ENCODE results near the gene WDFY2. TPM values are rescaled to one million over a fixed set of nuclear protein-coding genes. Genes with fewer than 3 reads are reported as not detected.

The WDFY2 gene
- total RNA-seq, 1 experiment from 2014 or later: 4.1 TPM

GRCh38 chr13:51727634-51728274, 143.5 kb downstream of the WDFY2 start:
- H3K27ac ChIP-seq (ENCODE audit: low read length): no peak overlapping the region
- POLR2A ChIA-PET (ENCODE audit: unreplicated experiment): no interaction called here

DNA sequence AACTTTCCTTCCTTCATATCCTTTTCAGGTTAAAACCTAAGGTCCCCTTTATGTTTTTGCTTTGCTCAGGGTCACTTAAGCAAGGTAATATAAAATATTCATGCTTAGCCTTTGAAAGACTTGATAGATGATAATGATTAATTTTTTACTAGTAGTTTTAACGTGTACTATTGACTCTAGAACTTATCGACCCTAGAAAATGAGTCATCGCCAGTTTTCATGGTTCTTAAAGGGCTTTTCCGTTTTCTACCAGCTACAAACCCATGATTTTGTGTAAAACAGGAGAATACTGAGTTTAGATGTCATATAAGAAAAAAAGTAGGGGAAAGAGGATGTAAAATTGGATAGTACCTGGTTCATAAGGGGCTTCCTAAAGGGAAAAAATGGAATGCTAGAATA, 144.0 kb downstream of the WDFY2 start:
- ChIA-PET POLR2A (ENCODE audit: unreplicated experiment) (no interaction called here), CTCF (no interaction called here)
- Histone ChIP-seq H3F3A (ENCODE audit: low read length, unreplicated experiment) (no peaks in the 10 kb centered on the region), H3K36me3 (ENCODE audit: low read depth, low read length) (no peaks in the 10 kb centered on the region; the same call in 1 of the 2 replicates), H3K4me3 (ENCODE audit: low read length) (no peak overlapping the region), H3K4me2 (ENCODE audit: low read length) (no peak overlapping the region), H3K79me2 (ENCODE audit: low read length) (no peaks in the 10 kb centered on the region), H3K27ac (ENCODE audit: low read length) (no peak overlapping the region), H3K4me1 (ENCODE audit: insufficient read depth, low read length) (peaks cover 19% of the 10 kb centered on the region), H2AFZ (ENCODE audit: low read length) (no peak overlapping the region), H3K27me3 (ENCODE audit: low read length) (no peaks in the 10 kb centered on the region), H4K20me1 (ENCODE audit: low read length) (no peaks in the 10 kb centered on the region), H3K9ac (ENCODE audit: low read length) (no peak overlapping the region), H3K9me2 (replicated peaks; ENCODE audit: low read length) (no peaks in the 10 kb centered on the region), H3K9me3 (ENCODE audit: low read length) (no peaks in the 10 kb centered on the region)
- intact Hi-C loops (cut with micrococcal nuclease): loop anchor here (5.0 kb wide), 1 partner anchor 86 kb away; no protein-coding TSS in a partner anchor
- ATAC-seq (no peak), DNase-seq (no peak)
- TF ChIP-seq EZH2 (IDR thresholded peaks at IDR 0.05; ENCODE audit: low read length, unreplicated experiment) (no peak), EZH2phosphoT487 (IDR thresholded peaks at IDR 0.05; ENCODE audit: borderline replicate concordance, low read length) (no peak)
- TF ChIP-seq, protein P1, sequence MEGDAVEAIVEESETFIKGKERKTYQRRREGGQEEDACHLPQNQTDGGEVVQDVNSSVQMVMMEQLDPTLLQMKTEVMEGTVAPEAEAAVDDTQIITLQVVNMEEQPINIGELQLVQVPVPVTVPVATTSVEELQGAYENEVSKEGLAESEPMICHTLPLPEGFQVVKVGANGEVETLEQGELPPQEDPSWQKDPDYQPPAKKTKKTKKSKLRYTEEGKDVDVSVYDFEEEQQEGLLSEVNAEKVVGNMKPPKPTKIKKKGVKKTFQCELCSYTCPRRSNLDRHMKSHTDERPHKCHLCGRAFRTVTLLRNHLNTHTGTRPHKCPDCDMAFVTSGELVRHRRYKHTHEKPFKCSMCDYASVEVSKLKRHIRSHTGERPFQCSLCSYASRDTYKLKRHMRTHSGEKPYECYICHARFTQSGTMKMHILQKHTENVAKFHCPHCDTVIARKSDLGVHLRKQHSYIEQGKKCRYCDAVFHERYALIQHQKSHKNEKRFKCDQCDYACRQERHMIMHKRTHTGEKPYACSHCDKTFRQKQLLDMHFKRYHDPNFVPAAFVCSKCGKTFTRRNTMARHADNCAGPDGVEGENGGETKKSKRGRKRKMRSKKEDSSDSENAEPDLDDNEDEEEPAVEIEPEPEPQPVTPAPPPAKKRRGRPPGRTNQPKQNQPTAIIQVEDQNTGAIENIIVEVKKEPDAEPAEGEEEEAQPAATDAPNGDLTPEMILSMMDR (conservative IDR thresholded peaks at IDR 0.05; ENCODE audit: low read depth, low read length): no peak
- BruUV-seq (replicated peaks): no TSS peak

More at GRCh38 chr13:51727634-51728274, 143.5 kb downstream of the WDFY2 start:
- CTCF ChIA-PET: no interaction called here
- no peaks in the 10 kb centered on the region for H3F3A ChIP-seq (ENCODE audit: low read length, unreplicated experiment)
- no peaks in the 10 kb centered on the region for H3K79me2 ChIP-seq (ENCODE audit: low read length)
- no peaks in the 10 kb centered on the region for H3K27me3 ChIP-seq (ENCODE audit: low read length)
- no peak for TF ChIP-seq EZH2phosphoT487 (IDR thresholded peaks at IDR 0.05; ENCODE audit: borderline replicate concordance, low read length)
- TF ChIP-seq, protein P1 (conservative IDR thresholded peaks at IDR 0.05; ENCODE audit: low read depth, low read length): no peak
- TF ChIP-seq EZH2 (IDR thresholded peaks at IDR 0.05; ENCODE audit: low read length, unreplicated experiment): no peak
- intact Hi-C loops (cut with micrococcal nuclease): loop anchor here (5.0 kb wide), 1 partner anchor 85 kb away; no protein-coding TSS in a partner anchor
- no peak overlapping the region for H3K9ac ChIP-seq (ENCODE audit: low read length)
- DNase-seq (no peak), ATAC-seq (no peak)
- H3K9me3 ChIP-seq (ENCODE audit: low read length): no peaks in the 10 kb centered on the region
- H3K4me2 ChIP-seq (ENCODE audit: low read length): no peak overlapping the region
- BruUV-seq (replicated peaks): no TSS peak
- H3K9me2 ChIP-seq (replicated peaks; ENCODE audit: low read length): no peaks in the 10 kb centered on the region
- H3K36me3 ChIP-seq (ENCODE audit: low read depth, low read length): no peaks in the 10 kb centered on the region; the same call in 1 of the 2 replicates
- H3K4me1 ChIP-seq (ENCODE audit: insufficient read depth, low read length): peaks cover 19% of the 10 kb centered on the region
- no peak overlapping the region for H2AFZ ChIP-seq (ENCODE audit: low read length)
- no peak overlapping the region for H3K4me3 ChIP-seq (ENCODE audit: low read length)
- H4K20me1 ChIP-seq (ENCODE audit: low read length): no peaks in the 10 kb centered on the region

DNA sequence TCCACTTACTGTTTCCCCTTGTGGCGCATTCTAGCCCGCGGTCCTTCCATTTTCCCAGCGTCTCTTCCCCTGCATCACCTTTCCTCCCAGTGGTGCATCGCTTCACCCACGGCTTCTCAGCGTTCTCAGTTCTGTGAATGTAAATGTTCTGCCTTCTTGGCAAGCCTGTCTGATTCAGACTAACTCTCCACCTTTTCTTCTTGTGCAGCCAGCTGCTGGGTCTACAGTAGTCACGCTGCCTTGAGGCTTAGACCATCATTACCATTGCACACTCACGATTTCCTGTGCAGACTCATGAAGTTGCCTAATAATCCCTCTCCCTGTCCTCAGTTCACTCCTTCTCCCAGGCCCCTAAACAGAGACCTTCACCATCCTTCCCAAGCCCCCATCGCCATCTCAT, 144.7 kb downstream of the WDFY2 start:
- Histone ChIP-seq H3K36me3 (ENCODE audit: low read depth, low read length) (no peaks in the 10 kb centered on the region; the same call in 1 of the 2 replicates), H3K4me2 (ENCODE audit: low read length) (no peak overlapping the region), H2AFZ (ENCODE audit: low read length) (no peak overlapping the region), H3K9me2 (replicated peaks; ENCODE audit: low read length) (no peaks in the 10 kb centered on the region), H3F3A (ENCODE audit: low read length, unreplicated experiment) (no peaks in the 10 kb centered on the region), H4K20me1 (ENCODE audit: low read length) (no peaks in the 10 kb centered on the region), H3K27me3 (ENCODE audit: low read length) (no peaks in the 10 kb centered on the region), H3K9me3 (ENCODE audit: low read length) (no peaks in the 10 kb centered on the region), H3K27ac (ENCODE audit: low read length) (0 out of 2 replicates have a peak overlapping the region, but pooled peaks have one; percentile 20), H3K4me3 (ENCODE audit: low read length) (no peak overlapping the region), H3K4me1 (ENCODE audit: insufficient read depth, low read length) (peaks cover 19% of the 10 kb centered on the region), H3K9ac (ENCODE audit: low read length) (no peak overlapping the region), H3K79me2 (ENCODE audit: low read length) (no peaks in the 10 kb centered on the region)
- TF ChIP-seq EZH2 (IDR thresholded peaks at IDR 0.05; ENCODE audit: low read length, unreplicated experiment) (no peak), EZH2phosphoT487 (IDR thresholded peaks at IDR 0.05; ENCODE audit: borderline replicate concordance, low read length) (no peak)
- TF ChIP-seq, protein P1 (conservative IDR thresholded peaks at IDR 0.05; ENCODE audit: low read depth, low read length): no peak
- DNase-seq (peak; percentile 2), ATAC-seq (no peak)
- CTCF ChIA-PET: interaction anchor here (0.6 kb wide), 1 partner anchor 359 kb away, joined by 5 read pairs; no protein-coding TSS in a partner anchor
- intact Hi-C loops (cut with micrococcal nuclease): loop anchor here (5.0 kb wide), 1 partner anchor 87 kb away; no protein-coding TSS in a partner anchor
- no TSS peak for BruUV-seq (replicated peaks)
- POLR2A ChIA-PET (ENCODE audit: unreplicated experiment): no interaction called here

All from PC-3 (cell line).